ENCODE data around the gene MTRF1L. TPM values are rescaled to one million over a fixed set of nuclear protein-coding genes. Genes with fewer than 3 reads are reported as not detected.
"Not testable (repeated sequence)": the region's sequence is repeated elsewhere in the genome, so short reads cannot be mapped to it uniquely, and the experiment has no call there.

The MTRF1L gene
- total RNA-seq, 2 donors from 2014 or later: 17.4 to 30.8 TPM

- intact Hi-C loops (cut with DNase I): no loop called here
These were observed 12.7 kb upstream of the MTRF1L start for GRCh38 chr6:153015094-153015640.

DNA sequence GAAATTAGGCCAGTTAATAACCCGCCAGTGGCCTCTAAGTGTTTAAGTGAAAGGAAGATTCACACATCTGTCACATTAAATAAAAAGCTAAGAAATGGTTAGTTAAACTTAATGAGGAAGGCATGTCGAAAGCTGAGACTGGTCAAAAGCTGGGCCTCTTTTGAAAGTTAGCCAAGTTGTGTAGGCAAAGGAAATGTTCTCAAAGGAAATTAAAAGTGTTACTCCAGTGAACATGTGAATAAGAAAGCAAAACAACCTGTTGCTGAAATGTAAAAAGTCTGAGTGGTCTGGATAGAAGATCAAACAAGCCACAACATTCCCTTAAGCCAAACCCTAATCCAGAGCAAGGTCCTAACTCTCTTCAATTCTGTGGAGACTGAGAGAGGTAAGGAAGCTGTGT lies 10.9 kb upstream of the MTRF1L start:
- intact Hi-C loops (cut with DNase I): no loop called here
- DNase-seq (ENCODE audit: low spot score): no peak

More at GRCh38 chr6:153015094-153015640, 12.7 kb upstream of the MTRF1L start:
- DNase-seq (ENCODE audit: low spot score): no peak

DNA sequence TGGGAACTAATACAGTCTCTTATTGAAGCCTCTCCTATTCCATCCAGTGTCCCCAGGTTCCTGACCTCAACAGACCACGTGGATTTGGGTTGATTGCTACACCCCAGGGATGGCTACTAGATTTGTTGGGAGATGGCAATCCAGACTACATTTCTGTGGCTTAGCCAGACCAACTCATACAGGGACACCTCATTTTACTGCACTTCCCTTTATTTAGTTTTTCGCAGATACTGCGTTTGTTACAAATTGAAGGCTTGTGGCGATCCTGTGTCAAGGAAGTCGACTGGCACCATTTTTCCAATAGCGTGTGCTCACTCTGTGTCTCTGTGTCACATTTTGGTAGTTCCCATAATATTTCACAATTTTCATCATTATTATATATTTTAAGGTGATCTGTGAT lies 10.3 kb upstream of the MTRF1L start:
- intact Hi-C loops (cut with DNase I): no loop called here
- no peak for DNase-seq (ENCODE audit: low spot score)

DNA sequence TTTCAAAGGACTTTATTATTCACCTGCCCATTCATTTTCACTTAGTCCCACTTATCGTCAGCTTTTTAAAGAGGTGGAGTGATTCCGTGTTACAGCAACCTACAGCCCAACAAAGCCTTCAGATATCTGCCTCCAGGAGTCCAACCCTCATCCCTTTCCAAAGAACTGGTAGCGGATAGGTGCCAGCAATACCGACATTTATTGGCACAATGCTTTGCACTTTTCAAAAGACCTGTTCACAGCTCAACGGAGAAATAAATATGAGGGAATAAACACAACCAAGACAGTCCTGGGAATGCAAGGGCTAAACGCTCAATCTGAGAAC lies 819 bp upstream of the MTRF1L start:
- intact Hi-C loops (cut with DNase I): no loop called here
- no peak for DNase-seq (ENCODE audit: low spot score)

GRCh38 chr6:153001767-153002612 lies 519 bp downstream of the MTRF1L start:
- peak; percentile 76 for DNase-seq (ENCODE audit: low spot score)
- intact Hi-C loops (cut with DNase I): no loop called here

DNA sequence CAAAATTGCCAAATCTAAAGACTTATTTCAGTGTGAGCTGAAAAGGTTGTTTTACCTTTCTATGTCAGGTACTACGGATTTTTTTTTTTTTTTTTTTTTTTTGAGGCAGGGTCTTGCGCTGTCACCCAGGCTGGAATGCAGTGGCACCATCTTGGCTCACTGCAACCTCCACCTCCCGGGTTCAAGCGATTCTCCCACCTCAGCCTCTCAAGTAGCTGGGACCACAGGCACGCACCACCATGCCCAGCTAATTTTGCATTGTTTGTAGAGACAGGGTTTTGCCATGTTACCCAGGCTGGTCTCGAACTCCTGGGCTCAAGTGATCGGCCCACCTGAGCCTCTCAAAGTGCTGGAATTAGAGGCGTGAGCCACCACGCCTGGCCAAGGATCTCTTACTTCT lies 1.7 kb downstream of the MTRF1L start:
- DNase-seq (ENCODE audit: low spot score): peak; percentile 38
- intact Hi-C loops (cut with DNase I): not testable (repeated sequence)

GRCh38 chr6:153000243-153000642 lies 2.3 kb downstream of the MTRF1L start:
- intact Hi-C loops (cut with DNase I): no loop called here
- no peak for DNase-seq (ENCODE audit: low spot score)

- DNase-seq (ENCODE audit: low spot score); intact Hi-C loops (cut with DNase I): not testable (repeated sequence)
These were observed 3.0 kb downstream of the MTRF1L start for GRCh38 chr6:152999538-152999937.

GRCh38 chr6:152993847-152994246 lies 8.7 kb downstream of the MTRF1L start:
- DNase-seq (ENCODE audit: low spot score): no peak
- intact Hi-C loops (cut with DNase I): no loop called here

GRCh38 chr6:152993431-152993830 lies 9.1 kb downstream of the MTRF1L start:
- intact Hi-C loops (cut with DNase I): no loop called here
- no peak for DNase-seq (ENCODE audit: low spot score)

DNA sequence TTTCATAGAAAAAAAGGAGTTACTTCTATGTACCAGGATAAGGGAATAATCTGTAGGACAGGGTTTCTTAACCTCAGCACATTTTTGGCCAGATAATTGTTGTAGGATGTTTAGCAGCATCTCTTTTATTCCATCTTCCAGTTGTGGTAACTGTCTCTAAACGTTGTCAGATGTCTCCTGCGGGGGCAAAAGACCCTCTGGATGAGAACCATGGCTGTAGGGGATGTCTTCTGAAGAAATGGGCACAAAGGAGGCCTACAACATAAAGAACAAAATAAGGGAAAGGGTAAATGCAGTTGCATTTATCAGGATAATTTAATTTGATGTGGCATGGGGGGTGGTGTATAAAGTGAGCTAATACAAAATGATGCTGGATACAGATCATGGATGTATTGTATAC lies 15.5 kb downstream of the MTRF1L start:
- intact Hi-C loops (cut with DNase I): no loop called here
- DNase-seq (ENCODE audit: low spot score): no peak

DNA sequence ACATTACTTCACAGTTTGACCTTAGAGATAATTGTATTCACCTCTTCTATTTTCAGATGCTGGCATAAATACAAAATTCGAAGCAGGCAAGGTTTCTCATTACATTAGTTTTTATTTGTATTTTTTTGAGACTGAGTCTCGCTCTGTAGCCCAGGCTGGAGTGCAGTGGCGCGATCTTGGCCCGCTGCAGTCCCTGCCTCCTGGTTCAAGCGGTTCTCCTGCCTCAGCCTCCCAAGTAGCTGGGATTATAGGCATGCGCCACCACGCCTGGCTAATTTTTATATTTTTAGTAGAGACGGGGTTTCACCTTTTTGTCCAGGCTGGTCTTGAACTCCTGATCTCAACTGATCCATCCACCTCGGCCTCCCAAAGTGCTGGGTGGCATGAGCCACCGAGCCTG lies 17.2 kb downstream of the MTRF1L start:
- intact Hi-C loops (cut with DNase I); DNase-seq (ENCODE audit: low spot score): not testable (repeated sequence)

DNA sequence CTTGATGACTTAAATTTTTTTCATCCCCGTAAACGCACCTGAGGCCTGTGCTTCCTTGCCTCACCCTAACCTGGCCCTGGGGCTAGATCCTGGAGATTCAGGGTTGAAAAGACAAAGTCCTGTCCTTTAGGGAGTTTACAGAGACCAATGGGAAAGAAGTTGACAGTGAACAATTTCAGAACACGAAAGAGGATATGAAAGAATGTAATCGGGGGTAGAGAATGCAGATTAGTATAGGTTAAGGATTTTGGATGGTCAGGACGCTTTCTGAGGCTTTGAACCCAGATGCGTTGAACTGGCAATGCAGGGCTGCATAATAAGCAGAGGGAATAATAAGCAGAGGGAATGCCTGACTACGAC lies 18.0 kb downstream of the MTRF1L start:
- no peak for DNase-seq (ENCODE audit: low spot score)
- intact Hi-C loops (cut with DNase I): no loop called here

GRCh38 chr6:152983637-152984512 lies 18.6 kb downstream of the MTRF1L start:
- intact Hi-C loops (cut with DNase I): no loop called here
- DNase-seq (ENCODE audit: low spot score): peak; percentile 99

- intact Hi-C loops (cut with DNase I): no loop called here
These were observed 19.4 kb downstream of the MTRF1L start, which contains the start of gene FBXO5 for GRCh38 chr6:152982904-152983636. Gene FBXO5, minus strand, starts transcription at chr6:152983041. Its CDS starts 82 bp downstream, at chr6:152982959.

DNA sequence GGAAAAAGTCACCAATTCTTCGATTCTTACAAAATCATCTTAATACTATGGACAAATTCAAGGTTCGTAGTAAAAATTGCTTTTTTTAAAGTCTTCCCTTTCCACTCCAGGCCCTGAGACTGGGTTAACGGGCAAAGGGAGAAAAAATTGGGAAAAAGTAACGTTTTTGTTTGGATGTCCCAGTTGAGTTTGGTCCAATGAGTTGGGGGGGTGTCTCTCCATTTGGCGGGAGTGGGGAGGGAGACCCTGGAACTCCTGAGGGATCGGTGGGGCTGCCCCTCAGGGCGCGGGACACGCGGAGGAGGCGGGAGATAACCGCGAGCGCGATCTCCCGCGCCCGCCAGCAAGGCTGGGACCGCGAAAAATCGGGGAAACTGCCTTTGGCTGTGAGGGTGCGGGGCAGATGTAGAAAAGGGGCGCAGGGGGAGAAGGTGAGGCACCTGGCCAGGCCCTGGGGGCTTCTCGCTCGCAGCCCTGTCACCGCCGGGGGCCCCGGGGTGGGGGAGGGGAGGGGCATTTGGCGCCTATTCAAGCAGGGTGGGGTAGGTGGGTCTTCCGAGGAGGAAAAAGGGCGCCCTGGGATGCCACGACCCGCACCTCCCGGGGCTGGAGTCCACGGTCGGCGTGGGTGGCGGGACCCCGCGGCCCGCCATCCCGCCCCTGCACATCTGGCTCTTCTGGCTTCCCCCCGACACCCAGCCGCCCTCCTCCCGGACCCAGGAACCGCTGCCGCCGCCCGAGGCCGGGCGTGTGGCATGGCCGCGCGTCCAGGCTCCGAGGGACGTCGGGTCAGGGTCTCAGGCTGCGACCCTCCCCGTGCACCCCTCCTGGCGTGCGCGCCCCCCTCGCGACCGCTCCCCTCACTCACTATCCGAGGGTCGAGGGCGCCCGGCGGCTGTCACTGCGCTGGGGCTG lies 20.3 kb downstream of the MTRF1L start:
- DNase-seq (ENCODE audit: low spot score): peak; percentile 83

More at GRCh38 chr6:152982904-152983636, 19.4 kb downstream of the MTRF1L start, which contains the start of gene FBXO5:
- peak; percentile 99 for DNase-seq (ENCODE audit: low spot score)

DNA sequence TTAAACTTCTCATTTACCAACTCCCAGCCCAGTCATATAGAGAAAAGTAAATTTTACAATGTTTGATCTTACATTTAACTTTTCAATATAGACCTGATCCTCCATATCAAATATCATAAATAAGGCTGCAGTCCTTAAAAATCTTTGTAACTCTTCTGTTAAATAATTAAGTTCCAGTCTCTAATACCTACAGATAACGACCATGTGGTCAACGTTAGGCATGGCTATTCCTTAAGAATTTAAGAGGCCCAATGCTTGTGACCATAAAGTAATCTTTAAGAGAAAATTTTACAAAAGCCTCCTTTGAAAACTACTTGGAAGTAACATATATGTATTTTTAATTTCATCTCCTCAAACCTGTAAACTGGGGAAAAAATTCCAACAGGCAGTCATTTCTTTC lies 21.3 kb downstream of the MTRF1L start:
- intact Hi-C loops (cut with DNase I): no loop called here

More for the DNA sequence above, 20.3 kb downstream of the MTRF1L start:
- intact Hi-C loops (cut with DNase I): no loop called here

GRCh38 chr6:152980656-152981055 lies 21.9 kb downstream of the MTRF1L start:
- DNase-seq (ENCODE audit: low spot score): no peak
- intact Hi-C loops (cut with DNase I): no loop called here

More for the DNA sequence above, 21.3 kb downstream of the MTRF1L start:
- no peak for DNase-seq (ENCODE audit: low spot score)
